ENCODE data around the gene IRS2.
A peak's percentile ranks its signal among the peaks of the same experiment; 100 is the strongest.
"Not testable (repeated sequence)": the region's sequence is repeated elsewhere in the genome, so short reads cannot be mapped to it uniquely, and the experiment has no call there.

The IRS2 gene, protein sequence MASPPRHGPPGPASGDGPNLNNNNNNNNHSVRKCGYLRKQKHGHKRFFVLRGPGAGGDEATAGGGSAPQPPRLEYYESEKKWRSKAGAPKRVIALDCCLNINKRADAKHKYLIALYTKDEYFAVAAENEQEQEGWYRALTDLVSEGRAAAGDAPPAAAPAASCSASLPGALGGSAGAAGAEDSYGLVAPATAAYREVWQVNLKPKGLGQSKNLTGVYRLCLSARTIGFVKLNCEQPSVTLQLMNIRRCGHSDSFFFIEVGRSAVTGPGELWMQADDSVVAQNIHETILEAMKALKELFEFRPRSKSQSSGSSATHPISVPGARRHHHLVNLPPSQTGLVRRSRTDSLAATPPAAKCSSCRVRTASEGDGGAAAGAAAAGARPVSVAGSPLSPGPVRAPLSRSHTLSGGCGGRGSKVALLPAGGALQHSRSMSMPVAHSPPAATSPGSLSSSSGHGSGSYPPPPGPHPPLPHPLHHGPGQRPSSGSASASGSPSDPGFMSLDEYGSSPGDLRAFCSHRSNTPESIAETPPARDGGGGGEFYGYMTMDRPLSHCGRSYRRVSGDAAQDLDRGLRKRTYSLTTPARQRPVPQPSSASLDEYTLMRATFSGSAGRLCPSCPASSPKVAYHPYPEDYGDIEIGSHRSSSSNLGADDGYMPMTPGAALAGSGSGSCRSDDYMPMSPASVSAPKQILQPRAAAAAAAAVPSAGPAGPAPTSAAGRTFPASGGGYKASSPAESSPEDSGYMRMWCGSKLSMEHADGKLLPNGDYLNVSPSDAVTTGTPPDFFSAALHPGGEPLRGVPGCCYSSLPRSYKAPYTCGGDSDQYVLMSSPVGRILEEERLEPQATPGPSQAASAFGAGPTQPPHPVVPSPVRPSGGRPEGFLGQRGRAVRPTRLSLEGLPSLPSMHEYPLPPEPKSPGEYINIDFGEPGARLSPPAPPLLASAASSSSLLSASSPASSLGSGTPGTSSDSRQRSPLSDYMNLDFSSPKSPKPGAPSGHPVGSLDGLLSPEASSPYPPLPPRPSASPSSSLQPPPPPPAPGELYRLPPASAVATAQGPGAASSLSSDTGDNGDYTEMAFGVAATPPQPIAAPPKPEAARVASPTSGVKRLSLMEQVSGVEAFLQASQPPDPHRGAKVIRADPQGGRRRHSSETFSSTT (N-terminal part only)

DNA sequence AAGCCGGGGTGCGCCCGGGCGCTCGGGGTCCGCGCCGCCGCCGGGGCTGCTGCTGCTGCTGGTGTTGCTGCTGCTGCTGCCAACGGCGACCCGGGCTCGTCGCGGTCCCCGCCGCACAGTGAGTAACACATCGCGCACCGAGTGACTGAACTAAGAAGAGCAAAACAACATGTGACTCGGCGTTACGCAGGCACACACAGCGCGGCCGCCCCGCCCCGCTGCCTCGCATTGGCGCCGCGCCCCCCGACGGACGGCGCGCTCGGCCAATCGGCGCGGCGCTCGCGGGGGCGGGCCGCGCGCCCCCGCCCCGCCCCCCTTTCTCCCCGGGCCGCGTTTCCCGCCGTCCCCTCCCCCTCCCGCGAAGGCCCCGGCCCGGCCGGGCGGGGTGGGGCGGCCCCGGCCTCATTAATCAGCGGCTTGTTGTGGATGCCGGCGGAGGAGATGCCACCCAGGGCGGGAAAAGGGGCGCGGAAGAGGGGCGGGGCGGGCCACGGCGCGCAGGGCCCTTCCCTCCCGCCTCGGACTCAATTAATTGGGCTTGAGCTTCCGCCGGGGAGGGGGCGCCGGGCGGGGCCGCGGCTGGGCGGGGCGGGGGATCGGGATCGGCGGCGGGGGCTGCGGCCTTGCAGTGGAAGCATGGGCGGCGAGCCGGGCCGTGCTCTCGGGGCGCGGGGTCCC, at the start of gene IRS2:
Gene IRS2 (minus strand): TSS at position 127 of the 678 bp plus-strand sequence. CDS start 530 bp downstream, outside the sequence.
- peak; percentile 93 for DNase-seq

DNA sequence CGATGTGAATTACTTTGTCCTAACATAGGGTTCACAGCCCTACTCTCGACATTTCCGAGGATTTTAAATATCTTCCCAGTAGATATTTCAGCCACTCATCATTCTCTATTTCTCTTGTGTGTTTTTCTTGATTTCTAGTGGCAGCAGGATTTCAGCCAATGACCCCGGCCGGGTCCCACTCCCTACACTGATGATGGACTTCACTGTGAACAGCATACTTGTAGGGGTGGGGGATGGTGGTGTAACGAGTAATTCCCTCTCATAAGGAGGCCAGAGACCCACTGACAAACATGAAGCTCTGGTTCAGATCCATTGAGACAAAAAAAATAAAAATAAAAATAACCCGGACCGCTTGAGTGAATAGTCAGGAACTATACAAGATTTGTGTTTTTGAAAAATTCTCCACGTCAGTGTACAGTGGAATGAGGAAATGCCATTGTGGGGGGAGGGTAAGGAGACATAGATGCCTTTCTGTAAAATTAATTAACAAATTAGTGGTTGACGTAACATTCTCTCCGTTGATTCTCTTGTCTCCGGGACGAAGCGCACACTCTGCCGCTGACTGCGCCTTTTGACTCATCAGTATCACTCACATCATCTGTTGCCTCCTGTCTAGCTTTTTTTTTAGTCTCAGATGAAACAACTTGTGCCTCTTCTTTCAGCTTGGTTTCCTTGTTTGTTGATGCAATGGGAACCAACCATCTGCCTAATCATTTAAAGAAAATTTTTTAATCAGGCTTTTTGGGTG, 48.8 kb upstream of the IRS2 start:
- DNase-seq, result no peak

DNA sequence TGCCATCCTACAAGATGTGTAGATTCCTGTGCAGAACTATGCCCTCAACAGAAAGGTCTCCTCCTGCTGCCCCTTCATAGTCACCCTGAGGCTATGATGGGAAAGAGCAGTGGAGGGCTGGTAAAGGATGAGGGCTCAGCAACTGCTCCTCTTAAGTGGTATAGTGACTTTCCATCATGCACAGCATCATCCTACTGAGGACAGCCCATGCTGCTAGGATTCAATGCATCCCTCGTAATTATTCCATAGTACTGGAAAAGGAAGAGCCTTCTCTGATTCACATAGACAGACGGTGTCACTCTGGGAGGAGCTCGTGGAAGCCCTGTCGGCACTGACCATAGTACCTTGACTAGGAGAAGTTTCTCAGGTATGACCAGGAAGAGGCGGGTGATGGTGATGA, 47.6 kb upstream of the IRS2 start:
- DNase-seq, result no peak

DNA sequence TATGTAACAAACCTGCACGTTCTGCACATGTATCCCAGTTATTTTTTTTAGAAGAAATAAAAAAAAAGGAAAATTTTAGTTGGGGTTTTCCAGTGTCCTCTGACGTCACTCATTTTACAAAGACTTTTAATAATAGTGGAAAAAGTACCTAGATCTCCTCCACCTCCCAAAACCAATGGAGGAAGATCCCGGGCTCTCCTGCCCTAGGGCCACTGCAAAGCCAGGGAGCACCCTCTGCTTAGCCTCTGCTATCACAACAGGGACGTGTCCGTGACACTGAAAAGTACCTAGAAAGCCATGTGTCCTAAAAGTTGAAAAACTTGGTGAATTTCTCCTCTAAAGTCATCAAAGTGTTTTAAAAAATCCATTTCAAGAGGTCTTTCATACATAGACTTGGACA, 46.7 kb upstream of the IRS2 start:
- DNase-seq, result no peak

DNA sequence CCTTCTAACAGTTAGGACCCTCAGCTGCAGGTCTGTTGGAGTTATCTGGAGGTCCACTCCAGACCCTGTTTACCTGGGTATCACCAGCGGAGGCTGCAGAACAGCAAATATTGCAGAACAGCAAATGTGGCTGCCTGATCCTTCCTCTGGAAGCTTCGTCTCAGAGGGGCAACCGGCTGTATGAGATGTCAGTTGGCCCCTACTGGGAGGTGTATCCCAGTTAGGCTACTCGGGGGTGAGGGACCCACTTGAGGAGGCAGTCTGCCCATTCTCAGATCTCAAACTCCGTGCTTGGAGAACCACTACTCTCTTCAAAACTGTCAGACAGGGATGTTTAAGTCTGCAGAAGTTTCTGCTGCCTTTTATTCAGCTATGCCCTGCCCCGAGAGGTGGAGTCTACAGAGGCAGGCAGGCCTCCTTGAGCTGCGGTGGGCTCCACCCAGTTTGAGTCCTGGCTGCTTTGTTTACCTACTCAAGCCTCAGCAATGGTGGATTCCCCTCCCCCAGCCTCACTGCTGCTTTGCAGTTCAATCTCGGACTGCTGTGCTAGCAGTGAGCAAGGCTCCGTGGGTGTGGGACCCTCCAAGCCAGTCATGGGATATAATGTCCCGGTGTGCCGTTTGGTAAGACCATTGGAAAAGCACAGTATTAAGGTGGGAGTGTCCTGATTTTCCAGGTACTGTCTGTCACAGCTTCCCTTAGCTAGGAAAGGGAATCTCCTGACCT, 42.4 kb upstream of the IRS2 start:
- DNase-seq, result not testable (repeated sequence)

DNA sequence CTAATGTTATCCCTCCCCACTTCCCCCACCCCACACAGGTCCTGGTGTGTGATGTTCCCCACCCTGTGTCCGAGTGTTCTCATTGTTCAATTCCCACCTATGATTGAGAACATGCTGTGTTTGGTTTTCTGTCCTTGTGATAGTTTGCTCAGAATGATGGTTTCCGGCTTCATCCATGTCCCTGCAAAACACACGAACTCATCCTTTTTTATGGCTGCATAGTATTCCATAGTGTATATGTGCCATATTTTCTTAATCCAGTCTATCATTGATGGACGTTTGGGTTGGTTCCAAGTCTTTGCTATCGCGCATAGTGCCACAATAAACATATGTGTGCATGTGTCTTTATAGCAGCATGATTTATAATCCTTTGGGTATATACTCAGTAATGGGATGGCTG, 36.8 kb upstream of the IRS2 start:
- not testable (repeated sequence) for DNase-seq

DNA sequence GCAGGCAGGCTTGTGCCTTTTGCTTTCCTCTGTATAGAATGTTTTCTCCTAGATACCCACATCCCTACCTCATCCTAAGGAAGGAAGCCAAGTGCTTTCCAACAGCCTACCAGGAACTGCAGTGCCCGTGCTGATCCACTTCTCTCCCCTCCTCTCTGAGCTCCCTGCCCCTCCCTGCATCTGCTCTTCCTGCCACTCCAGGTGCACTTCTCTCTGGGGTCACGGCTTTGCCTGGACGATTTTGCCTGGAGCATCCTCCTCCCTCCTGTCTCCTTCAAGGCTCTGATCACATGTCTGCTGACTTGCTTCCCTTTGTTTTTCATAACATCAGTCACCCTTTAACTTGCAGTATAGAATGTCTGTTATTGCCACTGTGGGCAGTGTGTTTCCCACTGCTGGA, 34.7 kb upstream of the IRS2 start:
- DNase-seq, result no peak

DNA sequence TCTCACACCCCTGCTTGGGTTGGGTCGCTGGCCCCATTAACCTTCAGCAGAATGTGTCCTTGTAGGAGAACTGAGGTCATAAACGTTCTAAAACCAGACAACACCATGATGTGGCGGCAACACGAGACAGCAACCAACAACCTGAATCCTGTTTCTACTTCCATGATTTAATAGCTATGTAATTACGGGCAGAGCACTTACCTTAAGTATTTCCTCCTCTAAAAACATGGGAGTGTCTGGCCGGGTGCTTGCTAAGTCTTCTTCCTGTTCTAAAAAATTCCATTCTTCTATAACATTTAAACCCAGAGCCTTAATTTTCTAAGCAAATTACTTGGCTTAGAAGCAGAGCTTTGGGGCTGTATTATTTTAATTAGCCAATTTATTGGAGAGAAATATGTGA, 33.5 kb upstream of the IRS2 start:
- DNase-seq, result no peak

DNA sequence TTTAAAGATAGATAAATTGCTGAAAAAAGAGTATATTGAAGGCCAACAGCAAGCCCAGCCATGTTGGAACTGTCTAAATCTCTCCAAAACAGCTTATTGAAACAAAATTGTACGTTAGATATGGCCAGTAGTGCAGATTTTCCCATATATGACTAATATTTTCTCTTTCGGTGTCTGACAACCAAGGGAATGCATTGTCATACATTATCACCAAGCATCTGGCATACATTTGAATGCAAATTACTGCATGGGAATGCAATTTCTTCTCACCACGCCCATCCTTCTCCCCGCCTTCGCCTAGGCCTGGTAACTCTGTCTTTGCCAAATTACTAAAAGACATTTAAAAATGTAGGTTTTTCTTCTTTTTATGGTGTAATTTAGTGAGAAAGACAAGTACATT, 32.5 kb upstream of the IRS2 start:
- DNase-seq, result no peak

DNA sequence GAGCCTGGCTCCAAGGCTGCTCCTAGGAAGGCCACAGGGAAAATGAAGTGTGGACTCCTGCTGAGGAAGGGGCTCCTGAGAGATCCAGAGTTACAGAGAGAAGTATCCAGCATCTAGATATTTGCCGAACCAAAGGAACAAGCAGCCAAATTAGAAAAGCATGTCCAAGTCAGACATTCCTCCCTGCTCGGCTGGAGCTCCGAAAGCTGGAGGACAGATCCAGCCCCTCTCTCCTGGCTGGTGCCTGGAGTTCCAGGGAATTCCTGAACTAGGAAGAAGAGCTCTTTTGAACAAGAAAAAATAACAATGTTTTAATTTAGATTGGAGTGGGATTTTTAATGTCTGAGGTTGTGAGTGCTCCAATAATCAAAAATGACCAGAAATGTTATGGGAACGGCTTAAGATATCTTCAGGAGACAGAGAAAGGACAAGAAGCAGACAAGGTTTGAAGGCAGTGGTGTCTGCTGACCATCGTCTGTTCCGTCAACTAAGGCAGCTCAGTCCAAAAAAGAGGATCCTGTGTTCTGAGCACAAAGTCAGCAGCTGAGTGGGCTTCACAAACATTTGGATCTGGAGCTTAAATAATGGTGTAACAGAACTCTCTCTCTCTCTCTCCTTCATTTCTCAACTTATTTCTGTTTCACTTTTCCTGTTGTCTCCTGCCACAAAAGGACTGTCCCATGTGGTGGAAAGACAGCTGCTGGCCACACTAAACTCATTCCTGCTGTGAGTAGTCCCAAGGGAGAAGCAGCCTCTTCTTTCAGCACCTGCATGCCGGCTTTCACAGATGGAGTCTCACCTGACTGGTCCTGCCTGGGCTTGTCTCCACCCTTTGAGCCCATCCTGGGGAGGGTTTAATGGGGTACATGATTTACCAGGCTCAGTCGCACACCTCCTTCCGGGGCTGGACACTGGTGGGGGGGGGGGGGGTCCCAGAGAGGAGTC, 31.5 kb upstream of the IRS2 start:
- DNase-seq, result no peak

DNA sequence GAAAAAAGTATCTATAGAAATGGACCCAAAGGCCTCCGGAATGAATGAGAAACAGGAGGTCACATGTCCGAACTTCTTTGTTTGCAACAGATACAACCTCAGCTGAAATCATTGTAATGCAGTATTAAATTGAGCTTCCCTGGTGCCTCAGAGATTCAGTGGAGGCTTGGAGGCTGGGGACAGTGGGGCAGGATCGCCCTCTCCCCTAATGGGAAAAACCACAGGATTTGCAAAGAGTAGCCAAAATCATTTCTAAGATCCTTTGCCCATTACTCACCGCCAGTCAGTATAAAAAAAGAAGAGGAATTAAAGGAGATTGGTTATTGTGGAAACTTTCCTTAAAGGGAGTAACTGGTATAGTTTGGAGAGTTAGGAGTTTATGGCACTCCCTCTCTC, 30.4 kb upstream of the IRS2 start:
- no peak for DNase-seq

DNA sequence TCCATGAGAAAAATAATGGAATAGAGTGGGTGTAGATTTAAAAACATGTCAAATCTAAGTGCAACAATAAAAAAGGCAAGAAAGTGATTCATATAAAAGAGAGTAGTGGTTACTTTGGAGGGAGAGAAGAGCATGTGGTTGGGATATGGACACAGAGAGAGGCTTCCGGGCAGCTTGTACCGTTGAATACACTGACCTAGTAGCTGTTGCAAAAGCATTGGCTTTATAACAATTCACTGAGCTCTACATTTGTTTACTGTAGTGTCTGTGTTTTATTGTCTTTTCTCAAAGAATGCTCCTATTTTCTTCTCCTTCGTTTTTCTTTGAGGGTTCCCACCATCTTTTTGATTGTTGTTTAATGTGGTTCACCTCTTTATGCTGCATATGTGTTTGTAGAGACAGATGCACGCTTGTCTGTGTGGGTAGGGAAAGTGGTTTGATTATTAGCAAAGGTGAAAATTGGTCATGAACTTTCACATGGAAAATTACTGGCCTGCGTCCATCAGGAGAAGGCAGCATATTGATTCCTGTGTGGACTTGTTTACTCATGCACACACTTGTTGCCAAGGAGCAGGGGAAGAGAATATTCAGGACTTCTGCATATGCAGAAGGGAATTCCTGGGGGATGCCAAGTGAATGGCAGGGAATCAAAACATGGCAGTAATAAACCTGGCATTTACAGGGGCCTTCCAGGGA, 29.9 kb upstream of the IRS2 start:
- DNase-seq, result no peak

DNA sequence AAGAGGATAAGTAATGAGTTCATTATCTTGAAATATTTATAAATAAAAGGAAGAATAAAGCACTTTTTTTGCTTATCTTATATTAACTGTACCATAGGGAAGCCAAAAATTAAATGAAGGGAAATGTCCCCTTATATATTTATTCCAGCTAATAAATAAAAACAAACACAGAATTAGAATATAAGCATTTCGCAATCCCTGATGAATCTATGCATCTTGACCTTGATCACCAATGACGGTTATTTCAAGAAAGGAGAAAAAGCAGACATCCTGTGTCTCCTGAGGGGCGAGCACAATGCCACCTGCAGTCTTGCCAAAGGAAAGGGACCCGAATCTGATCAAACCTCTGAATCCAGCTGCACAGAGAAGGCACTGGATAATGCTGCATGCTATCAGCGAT, 29.3 kb upstream of the IRS2 start:
- DNase-seq, result no peak

DNA sequence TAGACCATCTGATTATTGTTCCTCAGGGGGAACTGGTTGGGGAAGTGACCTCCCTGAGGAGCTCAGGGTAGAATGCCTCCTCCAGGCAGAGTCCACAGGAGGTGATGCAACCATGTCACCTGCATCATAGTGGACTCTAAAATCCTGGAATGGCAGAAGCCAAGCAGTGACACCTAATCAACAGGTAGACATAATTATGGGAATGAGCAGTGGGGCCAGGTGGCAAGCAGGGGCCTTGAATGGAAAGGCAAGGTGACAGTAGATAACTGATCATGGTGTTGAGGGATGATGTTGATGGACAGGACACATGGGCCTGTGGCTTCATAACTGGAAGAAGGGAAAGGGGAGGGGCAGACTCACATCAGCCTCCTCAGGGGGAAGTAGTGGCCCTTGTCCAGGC, 27.3 kb upstream of the IRS2 start:
- no peak for DNase-seq

DNA sequence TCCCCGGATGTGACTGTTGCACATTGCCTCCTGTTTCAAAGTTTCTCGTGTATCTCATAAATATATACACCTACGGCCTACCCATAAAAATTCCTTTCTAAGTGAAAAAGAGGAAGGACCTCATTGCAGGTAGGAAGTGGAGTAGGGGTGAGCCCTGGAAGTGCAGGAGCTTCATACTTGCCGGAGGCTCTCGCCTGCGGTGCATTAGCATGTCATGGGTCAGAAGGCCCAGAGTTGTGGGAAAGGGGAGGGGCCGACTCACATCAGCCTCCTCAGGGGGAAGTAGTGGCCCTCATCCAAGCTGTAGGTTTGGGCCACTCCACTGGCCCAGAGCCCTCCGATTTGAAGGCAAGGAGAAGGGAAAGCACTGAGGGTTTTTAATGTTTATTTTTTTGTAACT, 26.0 kb upstream of the IRS2 start:
- DNase-seq, result no peak

DNA sequence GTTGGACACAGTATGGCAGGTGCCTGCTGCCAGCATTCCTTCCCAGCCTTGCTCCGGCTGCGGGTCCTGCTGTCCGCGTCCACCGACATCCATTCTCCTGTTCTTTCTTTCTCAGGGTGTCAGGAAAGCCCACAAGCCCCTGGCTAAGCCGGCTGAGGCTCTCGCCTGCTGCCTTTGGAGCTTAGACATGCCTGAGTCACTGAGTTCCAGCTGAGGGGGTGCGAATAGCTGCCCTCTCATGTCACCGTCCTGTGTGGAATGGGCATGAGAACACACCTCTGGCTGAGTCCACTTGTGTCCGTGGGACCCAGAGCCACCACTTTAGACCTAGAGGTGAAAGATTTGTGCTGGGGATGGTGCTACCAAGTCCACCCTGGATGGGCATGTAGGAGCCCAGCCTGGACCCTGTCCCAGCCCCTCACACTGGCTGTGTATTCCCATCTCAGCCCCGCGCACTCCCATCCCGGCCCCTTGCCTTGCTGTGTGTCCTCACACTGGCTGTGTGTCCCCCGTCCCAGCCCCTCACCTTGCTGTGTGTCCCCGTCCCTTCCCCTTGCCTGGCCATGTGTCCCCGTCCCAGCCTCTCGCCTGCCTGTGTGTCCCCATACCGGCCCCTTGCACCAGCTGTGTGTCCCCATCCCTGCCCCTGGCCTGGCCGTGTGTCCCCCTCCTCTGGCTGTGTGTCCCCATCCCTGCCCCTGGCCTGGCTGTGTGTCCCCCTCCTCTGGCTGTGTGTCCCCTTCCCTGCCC, 24.6 kb upstream of the IRS2 start:
- no peak for DNase-seq

DNA sequence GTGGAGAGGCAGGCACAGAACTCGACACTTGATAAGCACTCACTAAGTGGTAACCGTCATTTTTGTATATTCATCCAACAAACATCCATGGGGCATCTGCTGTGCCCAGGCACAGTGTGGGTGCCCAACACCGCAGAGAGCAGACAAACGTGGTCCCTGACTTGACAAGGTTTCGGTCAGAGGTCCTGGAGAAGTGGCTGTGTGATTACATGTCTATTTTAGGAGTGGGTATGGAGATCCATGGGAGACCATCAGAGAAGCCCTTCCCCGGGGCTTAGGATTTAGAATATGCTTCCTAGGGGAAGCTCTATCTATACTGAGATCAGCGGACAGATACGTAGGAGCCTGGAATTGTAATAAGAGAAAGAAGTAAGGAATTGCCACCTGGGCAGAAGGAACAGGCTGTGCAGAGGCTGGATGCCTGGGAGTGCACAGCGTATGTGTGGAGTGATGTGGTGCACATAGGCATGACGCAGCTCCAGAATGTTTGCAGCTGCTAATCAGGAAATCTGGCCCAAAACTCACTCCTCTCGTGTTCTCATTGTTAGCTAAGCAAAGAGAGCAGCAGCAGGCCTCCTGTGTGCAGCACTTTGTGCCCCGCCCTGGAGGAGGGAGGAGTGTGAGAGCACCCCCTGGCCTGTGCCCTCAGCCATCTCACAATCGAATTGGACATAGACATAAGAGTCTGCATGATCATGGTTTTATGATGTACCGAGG, 23.0 kb upstream of the IRS2 start:
- no peak for DNase-seq

DNA sequence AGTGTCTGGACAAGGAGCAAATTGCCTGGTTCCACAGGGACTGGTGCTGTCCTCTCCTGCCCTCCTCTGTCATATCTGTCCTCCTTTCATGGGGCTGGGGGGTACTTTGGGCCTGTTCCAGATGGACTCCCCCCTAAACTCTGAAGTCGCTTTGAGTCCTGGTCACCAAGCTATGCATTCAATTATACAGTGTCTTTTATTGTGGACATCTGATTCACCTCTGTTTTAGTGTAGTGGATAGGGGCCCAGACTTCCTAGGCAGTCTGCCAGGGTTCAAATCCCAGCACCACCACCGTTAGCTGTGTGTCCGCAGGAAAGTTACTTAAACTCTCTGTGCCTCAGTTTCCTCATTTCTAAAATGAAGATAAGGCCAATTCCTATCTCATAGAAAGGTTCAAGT, 21.0 kb upstream of the IRS2 start:
- DNase-seq, result no peak

Data from activated CD4-positive, alpha-beta T cell treated with anti-CD3 and anti-CD28 coated beads, Interleukin-10, Interleukin-2, amounts not matched to agents 100 ng/mL and 50 ng/mL, durations not matched to agents 16 hours and 8 hours (primary cell).